NCI-H187 treated with DMSO at 0.1 percent for 48 hours (cell line): Measurements from ENCODE around the gene PRDM1.
A peak's percentile ranks its signal among the peaks of the same experiment; 100 is the strongest.

Experiments used
- DNase-seq: peaks from one replicate; lab custom pipeline; 2025; lab: John Stamatoyannopoulos, UW

PRDM1 gene

GRCh38 chr6:106085984-106086813 is at the start of gene PRDM1:
TSS of gene PRDM1 (plus strand) at chr6:106086336. CDS start at chr6:106086554, 218 bp downstream.
- DNase-seq, result peak; percentile 59

GRCh38 chr6:106037060-106037459 is 49.1 kb upstream of the PRDM1 start:
- DNase-seq, result no peak

DNA sequence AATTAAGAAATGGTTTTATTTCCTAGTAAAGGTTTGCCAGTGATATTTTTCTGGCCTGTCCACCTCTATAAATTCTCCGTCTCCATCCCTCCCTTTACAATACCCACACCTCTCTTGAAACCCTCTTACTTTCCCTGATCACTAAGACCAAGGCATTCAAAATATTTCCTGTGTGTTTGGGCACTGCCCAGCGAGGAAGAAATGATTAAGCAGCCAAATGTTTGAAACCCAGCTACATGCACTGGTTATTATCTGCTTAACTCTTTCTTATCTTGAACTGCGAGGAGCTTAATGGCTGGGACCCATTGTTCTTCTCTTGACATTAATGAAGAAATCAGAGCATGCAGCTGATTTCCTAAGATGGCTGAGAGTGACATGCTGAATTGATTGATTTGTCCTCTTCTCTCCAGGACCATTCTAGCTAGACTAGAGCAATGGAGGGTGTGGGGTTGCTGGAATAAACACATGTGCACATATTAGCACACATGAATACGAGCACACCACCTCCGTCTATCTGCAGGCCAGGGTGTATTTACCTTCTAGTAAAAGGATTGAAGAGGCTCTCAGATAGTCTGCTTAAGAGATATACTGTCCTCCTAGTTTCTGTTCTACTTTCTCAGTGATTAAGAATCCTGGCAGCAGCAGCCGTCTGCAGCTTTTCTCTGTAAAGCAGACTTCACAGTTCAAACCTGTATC is 46.1 kb upstream of the PRDM1 start:
- DNase-seq, result no peak

DNA sequence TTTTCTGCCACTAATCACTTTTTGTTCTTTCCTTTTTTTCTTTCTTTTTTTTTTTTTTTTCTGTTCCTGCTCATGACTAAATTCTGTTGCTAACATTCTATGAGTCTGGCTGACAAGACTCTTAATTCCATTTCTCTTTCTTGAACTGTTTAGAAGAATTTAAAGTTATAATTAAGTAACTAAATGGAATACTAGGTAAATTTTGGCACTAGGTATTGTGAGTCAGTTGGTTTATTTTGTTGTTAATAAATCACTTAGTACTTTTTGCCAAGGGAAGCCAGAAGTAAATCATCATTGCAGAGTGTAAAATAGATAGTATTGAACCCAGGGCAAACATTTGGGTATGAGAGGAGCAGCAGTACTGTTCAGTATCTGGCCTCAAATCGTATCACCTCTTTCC is 42.0 kb upstream of the PRDM1 start:
- DNase-seq, result no peak

- no peak for DNase-seq
Measured at GRCh38 chr6:106045077-106045476, 41.1 kb upstream of the PRDM1 start.

GRCh38 chr6:106046116-106046853 is 39.9 kb upstream of the PRDM1 start:
- no peak for DNase-seq

DNA sequence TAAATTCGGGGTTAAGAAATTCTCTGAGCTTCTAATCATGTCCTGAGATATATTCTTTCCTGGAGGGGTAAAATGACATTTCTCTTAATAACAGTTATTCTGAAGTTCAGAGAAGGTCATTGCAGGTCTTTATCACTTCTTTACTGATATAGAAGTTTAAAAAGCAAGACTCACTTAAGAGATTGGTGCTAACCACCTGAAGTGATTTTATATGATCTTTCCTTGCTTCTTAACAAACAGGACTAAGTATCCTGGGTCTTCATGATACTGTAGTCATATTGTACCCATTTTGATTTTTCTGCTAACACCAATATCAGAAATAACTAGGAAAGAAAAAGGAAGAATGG is 39.3 kb upstream of the PRDM1 start:
- no peak for DNase-seq

- DNase-seq, result no peak
Measured at GRCh38 chr6:106048336-106048735, 37.8 kb upstream of the PRDM1 start.

DNA sequence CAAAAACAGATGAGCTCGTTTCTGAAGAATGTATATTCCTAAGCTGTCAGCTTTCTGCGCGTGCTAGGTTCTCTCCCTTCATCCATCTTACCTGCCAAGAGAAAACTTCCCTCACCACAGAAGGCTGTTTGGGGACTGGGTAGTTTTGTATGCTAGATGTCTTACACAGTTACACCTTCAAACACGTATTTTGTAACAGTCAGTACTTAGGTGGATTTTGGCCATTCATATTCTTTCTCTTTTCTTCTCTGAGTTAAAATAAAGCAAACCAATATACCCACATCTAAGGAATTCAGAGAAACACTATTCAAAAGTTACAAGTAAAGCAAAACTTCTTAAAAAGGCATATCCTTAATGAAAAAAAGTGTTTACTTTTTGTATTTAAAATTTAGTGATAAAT is 35.6 kb upstream of the PRDM1 start:
- DNase-seq, result no peak

DNA sequence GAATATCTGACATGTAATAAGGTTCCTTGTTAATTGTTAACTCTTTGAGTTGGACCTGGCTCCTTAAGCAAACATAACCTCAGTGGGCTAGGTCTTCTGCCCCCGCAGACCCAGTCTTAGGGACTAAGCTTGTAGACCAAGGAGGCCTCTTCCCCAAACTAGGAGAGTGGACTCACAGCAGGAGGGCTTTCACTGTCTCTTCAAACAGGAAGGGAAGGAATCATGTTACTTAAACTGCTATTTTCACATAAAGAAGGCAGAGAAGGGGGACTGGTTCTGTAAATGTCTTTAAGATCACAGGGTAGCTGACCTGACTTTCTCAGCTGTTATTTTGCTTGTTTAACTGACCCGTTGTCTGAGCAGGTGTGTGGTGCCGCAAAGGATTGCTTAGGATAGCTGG is 34.9 kb upstream of the PRDM1 start:
- no peak for DNase-seq

DNA sequence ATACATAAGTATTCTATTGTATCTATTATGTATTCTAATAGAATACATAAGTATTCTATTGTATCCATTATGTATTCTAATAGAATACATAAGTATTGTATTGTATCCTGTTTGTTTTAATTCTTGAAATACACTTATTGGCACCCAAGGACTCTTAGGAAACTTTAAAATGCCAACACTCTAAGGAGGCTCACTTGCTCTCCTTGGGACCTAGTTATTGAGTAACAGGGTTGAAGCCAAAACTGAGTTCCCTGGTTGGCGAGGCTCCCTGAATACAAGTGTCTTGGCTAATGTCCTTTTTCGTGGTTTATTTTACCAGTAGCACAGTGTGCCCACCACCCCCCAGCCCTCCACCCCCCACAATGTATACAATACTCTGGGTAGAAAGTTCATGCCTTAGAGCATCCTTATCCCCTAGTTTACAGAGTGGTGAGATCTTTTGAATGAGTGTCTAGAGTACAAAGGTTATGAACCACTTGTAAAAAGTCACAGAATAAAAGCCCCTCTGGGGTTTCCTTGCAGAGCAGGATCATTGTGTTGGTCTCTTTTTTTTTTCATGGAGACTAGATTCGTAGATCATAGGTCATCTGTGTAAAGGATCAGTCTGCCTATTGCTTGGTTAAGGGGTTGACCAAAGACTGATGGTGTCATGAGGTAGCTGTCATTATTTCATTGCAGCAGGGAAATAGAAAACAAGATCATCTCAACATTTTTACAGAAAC is 32.5 kb upstream of the PRDM1 start:
- DNase-seq, result no peak

- DNase-seq, result no peak
Measured at GRCh38 chr6:106055489-106055888, 30.6 kb upstream of the PRDM1 start.

DNA sequence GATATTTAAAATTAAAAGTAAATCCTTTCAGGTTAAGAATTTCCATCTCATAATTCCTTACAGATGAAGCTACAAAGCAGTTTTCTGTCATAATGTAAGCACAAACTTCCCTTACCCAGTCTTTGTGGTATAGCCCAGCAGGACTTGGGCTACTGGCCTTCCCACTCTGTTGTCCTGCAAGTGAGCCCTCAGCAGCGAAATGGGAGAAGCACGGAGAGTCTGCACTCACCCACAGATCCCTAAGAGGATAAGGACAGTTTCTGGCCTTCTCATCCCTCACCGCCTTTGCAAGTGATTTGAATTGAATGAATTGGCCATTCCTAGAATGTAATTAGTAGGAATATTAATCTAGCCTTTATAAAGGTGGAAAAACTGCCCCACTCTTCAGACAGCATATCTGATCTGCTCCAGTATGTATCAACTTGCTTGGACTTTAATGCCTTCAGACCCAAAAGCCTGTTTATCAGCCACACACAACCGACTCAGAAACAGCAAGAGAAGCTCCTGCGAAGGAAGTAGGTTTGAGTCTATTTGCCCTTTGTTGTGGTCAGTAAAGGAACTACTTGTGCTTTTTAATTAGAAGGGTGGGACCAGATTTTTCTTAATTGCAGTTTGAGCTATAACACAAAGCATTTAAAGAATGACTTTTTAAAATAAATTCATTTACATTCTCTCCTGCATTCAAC is 29.9 kb upstream of the PRDM1 start:
- no peak for DNase-seq

- DNase-seq, result no peak
Measured at GRCh38 chr6:106056746-106057390, 29.3 kb upstream of the PRDM1 start.

DNA sequence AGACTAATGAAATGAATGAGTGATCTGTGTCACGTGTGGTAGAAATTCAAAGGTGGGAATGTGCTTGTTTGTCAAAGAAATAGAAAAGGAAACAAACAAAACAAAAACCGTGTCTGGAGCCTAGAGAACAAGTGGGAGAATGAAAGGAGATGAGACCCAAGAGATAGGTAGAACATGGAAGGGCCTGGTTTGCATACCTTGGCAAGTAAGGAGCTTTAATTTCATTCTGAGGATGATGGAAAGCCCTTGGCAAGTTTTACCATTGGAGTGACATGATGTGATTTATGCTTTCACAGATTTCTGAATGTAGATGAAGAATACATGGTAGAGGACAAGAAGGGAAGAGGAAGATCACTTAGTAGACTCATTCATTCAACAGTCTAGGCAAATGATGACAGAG is 26.8 kb upstream of the PRDM1 start:
- DNase-seq, result no peak

DNA sequence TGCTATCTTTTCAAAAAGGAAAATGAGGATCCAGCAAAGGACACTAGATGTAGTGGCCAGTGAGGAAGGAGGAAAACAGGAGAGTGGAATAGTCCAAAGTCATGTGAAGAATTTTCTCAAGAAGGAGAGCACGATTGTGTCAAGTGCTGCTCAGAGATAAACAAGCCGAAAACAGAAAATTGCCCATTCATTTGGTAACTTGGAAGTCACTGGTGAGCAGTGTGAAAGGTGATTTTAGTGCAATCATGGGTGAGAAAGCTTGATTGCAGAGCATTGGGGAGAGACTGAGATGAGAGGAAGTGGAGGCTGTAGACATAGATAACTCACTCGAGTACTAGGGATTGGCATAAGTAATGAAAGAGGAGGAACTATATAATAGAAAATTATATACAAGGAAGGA is 26.0 kb upstream of the PRDM1 start:
- no peak for DNase-seq

DNA sequence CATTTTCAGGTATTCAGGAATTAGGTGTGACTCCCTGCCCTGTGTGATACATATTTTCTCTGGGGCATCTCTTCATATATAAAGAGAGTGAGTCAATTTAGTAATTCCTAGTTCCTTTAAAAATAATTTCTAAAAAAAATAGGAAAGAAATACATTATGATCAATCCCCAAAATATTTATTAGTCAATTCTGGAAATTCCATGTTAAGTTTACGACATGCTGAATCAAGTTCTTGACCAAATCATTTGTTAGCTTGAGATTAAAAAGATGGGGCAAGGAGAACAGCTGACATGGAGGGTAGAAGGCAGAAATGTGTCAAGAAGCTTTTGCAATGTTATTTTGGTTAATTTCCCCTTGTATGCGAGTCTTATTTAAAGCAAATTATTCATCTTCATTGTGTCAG is 22.7 kb upstream of the PRDM1 start:
- DNase-seq, result no peak

GRCh38 chr6:106064142-106064541 is 22.0 kb upstream of the PRDM1 start:
- no peak for DNase-seq

- DNase-seq, result no peak
Measured at GRCh38 chr6:106064756-106065155, 21.4 kb upstream of the PRDM1 start.

GRCh38 chr6:106066989-106067388 is 19.1 kb upstream of the PRDM1 start:
- no peak for DNase-seq

DNA sequence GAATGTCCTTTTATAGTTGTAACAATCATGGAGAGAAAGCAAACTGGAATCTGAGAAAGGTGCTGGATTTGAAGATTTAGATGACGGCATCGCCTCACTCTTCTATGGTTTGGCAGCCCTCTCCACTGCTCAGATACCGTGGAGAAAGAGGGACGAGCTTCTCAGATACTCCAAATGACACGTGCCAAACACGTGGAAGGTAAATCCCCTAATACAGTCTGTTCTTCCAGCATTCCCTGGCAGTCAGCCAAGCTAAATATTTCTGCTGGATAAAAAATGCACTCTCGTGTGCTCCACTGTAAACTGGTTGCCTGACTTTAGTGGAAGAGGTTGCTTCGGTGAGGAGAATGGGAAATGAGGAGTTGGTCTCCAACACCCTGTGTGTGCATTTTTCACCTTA is 16.7 kb upstream of the PRDM1 start:
- DNase-seq, result peak; percentile 94
